ENCODE measurements around the gene FOXP4. TPM values are rescaled to one million over a fixed set of nuclear protein-coding genes. Genes with fewer than 3 reads are reported as not detected.
A peak's percentile ranks its signal among the peaks of the same experiment; 100 is the strongest.

The FOXP4 gene
- total RNA-seq, 1 experiment from 2014 or later, result 10.7 TPM

DNA sequence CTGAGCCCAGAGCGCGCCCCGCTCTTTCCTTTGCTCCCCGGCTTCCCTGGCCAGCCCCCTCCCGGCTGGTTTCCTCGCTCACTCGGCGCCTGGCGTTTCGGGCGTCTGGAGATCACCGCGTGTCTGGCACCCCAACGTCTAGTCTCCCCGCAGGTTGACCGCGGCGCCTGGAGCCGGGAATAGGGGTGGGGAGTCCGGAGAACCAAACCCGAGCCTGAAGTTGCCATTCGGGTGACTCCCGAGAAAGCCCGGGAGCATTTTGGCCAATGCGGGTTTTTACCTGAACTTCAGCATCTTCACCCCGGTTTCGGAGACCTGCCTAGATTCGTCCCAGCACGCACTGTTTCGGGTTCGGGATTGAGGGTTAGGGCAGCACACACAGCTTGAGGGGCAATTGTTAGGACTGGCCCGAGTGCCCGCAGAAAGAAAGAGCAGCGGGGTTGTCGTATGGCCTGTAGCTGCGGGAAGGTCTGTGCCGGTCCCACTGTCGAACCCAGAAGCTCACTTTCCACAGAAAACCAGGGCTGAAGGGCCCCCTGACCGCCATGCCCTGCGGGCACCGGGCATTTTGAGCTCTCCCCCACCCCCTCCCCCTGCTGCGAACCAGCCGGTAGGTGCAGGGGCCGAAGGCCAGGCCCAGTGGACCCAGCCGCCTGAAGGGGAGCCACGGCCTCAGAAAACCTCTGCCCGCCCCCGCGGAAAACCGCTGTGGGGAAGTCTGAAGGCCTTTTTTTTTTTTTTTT lies 2.1 kb downstream of the FOXP4 start:
- Histone ChIP-seq H3K27me3 (ENCODE audit: control insufficient read depth, insufficient read depth, low read length) (peaks cover 84% of the 10 kb centered on the region), H3K36me3 (replicated peaks; ENCODE audit: control insufficient read depth, insufficient read depth, low read length) (no peaks in the 10 kb centered on the region), H3K4me3 (ENCODE audit: insufficient read depth, low read depth, low read length) (peak overlapping the region; percentile 68)
- peak; percentile 60 for DNase-seq

DNA sequence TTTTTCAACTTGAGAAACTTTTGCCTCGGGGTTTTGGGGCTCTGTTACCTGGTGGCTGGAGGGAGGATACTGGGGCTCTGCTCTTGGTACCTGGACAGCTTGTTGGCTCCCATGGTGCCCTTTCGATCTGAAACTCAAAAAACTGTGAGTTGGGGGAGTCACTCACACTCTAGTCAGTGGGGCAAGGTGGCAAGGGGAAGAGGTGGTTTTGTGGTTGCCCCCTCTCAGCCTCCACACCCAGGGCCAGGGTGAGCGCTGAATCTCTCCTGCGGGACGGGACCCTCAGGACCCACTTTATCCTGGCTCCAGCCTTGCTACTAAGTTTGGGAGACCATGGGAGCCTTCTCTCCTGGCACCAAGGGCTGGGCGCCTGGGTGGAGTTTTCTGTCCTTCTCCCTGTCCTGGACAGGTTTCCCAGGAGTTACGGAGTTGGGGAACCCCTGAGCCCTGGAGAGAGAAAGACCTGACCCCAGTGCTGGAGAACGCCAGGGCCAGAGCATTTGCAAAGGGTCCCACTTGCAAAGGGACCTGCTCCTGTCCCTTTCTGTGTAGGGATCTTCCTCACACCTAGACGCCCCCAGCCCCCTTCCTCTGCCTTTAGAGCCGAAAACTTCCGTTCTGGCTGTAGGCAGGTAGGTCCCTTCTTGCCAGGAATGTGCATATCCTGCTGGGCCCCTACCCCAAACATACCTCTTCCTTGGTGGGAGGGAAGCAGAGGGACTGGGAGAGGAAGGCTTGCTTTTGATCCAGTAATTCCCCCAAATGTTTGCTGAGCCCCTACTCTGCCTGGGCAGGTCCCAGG lies 2.9 kb downstream of the FOXP4 start:
- H3K36me3 ChIP-seq (replicated peaks; ENCODE audit: control insufficient read depth, insufficient read depth, low read length), result no peaks in the 10 kb centered on the region
- peak; percentile 62 for DNase-seq
- peaks cover 83% of the 10 kb centered on the region for H3K27me3 ChIP-seq (ENCODE audit: control insufficient read depth, insufficient read depth, low read length)
- peak overlapping the region; percentile 68; the same call in 1 of the 2 replicates for H3K4me3 ChIP-seq (ENCODE audit: insufficient read depth, low read depth, low read length)

DNA sequence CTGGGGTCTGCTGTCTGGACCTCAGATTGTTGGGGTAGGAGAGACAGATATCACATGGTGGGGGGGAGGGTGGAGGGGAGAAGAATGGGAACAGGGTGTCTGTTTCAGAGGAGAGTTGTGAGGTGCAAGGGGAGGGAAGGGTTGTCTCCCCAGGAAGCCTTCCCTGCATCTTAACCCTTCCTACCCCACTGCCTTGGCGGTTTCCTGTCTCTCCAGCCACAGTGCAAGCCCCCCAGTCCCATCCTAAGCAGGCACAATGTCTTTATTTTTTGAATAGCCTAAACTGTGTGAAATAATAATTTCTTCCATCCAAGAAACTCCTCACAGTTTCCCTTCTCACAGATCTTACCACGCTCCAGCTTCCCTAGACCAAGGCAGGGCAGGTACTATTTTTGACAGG lies 3.5 kb downstream of the FOXP4 start:
- Histone ChIP-seq H3K27me3 (ENCODE audit: control insufficient read depth, insufficient read depth, low read length) (peaks cover 81% of the 10 kb centered on the region), H3K36me3 (replicated peaks; ENCODE audit: control insufficient read depth, insufficient read depth, low read length) (no peaks in the 10 kb centered on the region), H3K4me3 (ENCODE audit: insufficient read depth, low read depth, low read length) (no peak overlapping the region)
- no peak for DNase-seq

DNA sequence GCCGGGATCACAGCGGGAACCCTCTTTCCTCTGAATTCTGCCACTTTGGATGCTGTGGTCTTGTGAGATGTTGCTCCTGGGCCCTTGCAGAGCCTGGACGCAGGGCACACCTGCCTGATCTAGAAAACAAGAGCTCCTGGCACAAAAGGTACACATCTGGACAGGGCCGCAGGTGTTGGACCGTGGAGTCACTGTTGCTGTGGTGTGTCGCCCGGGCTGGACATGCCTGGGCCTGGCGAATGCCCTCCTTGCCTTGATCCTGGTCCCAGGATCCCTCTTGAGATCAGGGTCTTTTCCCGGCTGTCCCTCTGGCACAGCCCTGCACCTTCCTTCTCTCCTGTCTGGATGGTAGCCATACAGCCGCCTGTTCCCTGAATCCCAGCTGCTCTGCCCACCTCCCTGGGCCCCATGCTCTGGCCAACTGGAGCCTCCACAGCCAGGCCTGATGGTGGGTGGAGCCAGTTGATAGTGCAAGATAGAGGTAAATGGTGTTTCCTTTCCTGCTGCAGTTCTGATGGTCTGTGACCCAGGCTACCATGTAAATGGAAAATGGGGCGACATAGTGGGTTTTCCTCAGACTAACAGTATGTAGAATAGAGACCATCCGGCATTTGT lies 5.0 kb downstream of the FOXP4 start:
- no peak for DNase-seq
- H3K4me3 ChIP-seq (ENCODE audit: insufficient read depth, low read depth, low read length), result no peak overlapping the region
- peaks cover 81% of the 10 kb centered on the region for H3K27me3 ChIP-seq (ENCODE audit: control insufficient read depth, insufficient read depth, low read length)
- H3K36me3 ChIP-seq (replicated peaks; ENCODE audit: control insufficient read depth, insufficient read depth, low read length), result no peaks in the 10 kb centered on the region

DNA sequence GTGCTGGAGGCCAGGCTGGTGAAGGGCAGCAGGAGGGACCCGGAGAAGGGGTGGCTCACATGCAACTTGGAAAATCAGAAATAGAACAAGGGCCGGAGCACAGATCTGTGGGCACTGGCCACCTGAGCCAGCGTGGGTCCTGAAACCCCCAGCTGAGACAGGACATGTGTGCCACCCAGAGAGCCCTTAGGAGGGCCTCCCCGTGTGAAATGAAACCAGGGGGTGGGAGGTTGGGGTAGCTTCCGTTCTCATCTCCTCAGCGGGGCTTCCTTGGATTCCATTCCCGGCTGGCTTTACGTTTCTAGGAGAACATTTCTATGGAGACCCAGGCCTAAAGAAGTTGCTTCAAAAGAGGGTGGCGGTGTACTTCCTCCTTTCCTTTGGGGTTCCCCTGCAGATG lies 5.7 kb downstream of the FOXP4 start:
- Histone ChIP-seq H3K27me3 (ENCODE audit: control insufficient read depth, insufficient read depth, low read length) (peaks cover 85% of the 10 kb centered on the region), H3K4me3 (ENCODE audit: insufficient read depth, low read depth, low read length) (no peak overlapping the region), H3K36me3 (replicated peaks; ENCODE audit: control insufficient read depth, insufficient read depth, low read length) (no peaks in the 10 kb centered on the region)
- DNase-seq, result no peak

DNA sequence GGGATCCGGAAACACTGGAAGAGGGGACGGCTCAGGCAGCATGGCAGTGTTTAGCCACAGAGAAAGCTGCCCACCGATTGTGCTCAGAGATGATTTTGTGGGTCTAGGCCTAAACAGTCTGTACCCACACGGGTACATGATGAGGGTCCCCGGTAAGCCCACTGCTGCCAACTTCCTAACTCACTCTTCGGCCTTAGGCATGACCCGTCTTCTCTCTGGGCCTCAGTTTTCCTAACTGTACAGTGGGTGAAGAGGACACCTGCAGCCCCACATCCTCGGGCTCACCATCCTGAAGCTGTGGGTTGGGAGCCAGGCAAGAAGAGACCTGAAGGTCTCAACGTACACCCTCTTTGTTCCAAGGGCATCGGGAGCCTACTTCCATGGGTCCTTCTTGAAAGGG lies 6.5 kb downstream of the FOXP4 start:
- peaks cover 81% of the 10 kb centered on the region for H3K27me3 ChIP-seq (ENCODE audit: control insufficient read depth, insufficient read depth, low read length)
- no peak for DNase-seq
- H3K36me3 ChIP-seq (replicated peaks; ENCODE audit: control insufficient read depth, insufficient read depth, low read length), result no peaks in the 10 kb centered on the region
- no peak overlapping the region for H3K4me3 ChIP-seq (ENCODE audit: insufficient read depth, low read depth, low read length)

DNA sequence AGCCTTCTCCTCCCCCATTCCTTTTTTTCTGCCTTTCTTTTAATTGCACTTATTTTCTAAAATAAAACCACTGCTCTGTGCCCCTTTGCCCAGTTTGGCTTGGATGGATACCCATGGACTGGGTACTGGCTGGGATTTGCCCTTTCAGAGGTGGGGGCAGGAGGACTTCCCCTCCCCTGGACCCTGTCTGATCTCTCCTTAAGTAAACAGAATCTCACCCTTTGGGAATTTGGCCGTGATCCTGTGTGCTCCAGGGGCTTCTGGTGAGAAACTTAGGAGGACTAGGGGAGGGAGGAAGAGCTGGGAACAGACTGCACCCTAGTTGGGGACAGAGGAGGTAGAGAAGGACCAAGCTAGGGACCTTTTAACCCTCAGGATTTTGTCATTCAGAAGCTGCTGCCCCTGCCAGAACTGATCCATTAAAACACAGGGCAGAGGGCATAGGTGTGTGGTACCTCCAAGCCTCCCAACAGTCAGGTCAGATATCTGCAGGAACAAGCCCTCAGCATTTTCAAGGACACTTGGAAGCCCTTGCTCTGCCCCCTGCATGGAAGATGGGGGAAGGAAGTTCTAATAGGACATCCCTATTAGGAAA lies 7.3 kb downstream of the FOXP4 start:
- Histone ChIP-seq H3K4me3 (ENCODE audit: insufficient read depth, low read depth, low read length) (no peak overlapping the region), H3K36me3 (replicated peaks; ENCODE audit: control insufficient read depth, insufficient read depth, low read length) (no peaks in the 10 kb centered on the region), H3K27me3 (ENCODE audit: control insufficient read depth, insufficient read depth, low read length) (peaks cover 79% of the 10 kb centered on the region)
- no peak for DNase-seq

DNA sequence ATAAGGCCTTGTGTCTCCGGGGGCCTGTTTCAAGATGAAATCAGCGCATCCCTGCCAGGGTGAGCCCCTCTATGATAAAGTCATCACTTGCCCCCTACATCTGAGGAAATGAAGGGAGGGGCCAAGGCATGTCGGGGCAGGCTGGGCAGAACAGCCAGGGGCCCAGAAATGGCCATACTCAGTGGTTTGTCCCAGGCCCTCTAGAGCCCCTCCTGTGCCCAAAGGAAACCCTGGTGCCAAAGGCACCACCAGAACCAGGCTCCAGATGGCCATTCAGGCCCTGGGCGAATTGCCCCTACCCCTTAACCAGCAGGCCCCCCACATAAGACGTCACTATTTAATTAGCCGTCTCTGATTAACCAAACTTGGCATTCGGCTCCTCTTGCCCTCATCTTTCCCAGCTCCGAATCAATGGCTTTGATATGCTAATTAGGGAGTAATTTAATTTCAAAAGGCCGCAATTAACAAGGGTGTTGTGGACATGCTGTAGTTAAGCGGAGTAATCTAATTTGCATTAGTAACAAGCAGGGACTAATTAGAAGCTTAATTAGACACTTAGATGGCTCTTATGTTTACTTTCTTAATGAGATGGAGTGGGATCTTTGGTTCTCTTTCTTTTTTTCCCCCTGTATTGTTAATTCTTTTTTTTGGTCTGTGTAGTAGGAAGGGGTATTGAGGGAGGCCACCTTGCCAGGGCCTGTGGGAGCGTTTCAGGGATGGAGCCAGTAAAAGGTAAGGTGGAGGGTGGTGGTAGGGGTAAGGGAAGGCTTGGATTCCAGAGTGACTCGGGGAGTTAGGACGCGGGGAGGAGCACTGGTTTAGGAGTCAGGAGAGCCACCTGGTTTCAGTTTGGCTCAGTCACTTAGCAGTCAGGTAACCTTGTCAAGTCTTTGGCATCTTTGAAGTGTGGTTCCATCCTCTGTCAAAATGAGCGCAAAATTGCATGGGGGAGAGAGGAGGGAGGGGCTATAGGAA lies 9.4 kb downstream of the FOXP4 start:
- H3K36me3 ChIP-seq (replicated peaks; ENCODE audit: control insufficient read depth, insufficient read depth, low read length), result no peaks in the 10 kb centered on the region
- no peak for DNase-seq
- peaks cover 72% of the 10 kb centered on the region for H3K27me3 ChIP-seq (ENCODE audit: control insufficient read depth, insufficient read depth, low read length)
- H3K4me3 ChIP-seq (ENCODE audit: insufficient read depth, low read depth, low read length), result no peak overlapping the region

DNA sequence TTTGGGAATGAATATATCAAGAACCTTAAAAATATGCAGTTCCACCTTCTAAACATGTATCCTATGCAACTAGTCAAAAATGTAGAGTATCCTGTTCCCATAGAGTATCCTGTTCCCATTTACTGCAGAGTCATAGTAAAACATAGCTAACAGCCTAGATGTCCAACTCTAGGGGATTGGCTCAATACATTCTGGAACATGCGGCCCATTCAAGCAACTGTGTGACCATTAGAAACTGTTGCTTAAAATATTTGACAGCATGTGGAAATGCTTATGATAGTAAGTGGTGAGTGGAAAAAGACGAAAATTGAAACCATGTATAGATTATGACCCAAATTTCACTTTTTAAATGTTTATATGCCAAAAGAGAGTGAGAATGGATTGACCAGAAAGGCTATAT lies 11.2 kb downstream of the FOXP4 start:
- DNase-seq, result no peak
- Histone ChIP-seq H3K36me3 (replicated peaks; ENCODE audit: control insufficient read depth, insufficient read depth, low read length) (no peaks in the 10 kb centered on the region), H3K27me3 (ENCODE audit: control insufficient read depth, insufficient read depth, low read length) (peaks cover 55% of the 10 kb centered on the region), H3K4me3 (ENCODE audit: insufficient read depth, low read depth, low read length) (no peak overlapping the region)

DNA sequence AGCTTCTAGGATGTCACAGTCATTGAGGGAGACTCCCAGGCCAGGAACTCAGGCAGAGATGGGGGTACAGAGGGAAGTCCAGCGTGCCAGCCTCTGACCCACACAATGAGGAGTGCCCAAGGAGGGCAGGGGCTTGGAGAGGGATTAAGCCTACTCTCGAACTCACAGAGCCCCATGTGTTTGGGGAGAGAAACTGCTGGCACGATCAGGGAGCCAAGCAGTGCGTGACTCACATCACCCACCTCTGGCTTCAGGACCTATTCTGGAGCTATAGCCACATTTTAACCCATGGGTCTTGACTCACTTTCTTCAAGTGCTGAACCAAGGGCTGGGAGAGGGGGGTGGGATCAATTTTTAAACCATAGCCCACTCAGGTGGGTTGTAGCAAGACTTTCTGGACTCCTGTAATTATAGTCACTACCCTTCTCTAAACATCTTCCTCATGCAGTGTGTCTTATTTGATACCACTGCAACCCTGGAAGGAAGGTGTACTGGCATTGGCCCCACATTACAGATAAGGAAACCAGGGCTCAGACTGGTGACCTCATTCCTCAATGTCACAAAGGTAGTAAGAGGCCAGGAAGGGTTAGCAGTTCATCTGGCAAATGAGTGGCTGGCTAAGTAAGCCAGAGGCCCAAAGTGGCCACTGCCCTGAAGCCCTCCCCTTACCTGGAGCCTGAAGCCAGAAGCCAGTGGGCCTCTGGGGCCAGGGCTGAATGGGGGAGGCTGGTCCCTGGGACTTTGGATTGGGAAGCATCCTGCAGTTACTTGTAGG lies 12.0 kb downstream of the FOXP4 start:
- Histone ChIP-seq H3K27me3 (ENCODE audit: control insufficient read depth, insufficient read depth, low read length) (peaks cover 46% of the 10 kb centered on the region; the same call in 1 of the 2 replicates), H3K4me3 (ENCODE audit: insufficient read depth, low read depth, low read length) (no peak overlapping the region), H3K36me3 (replicated peaks; ENCODE audit: control insufficient read depth, insufficient read depth, low read length) (no peaks in the 10 kb centered on the region)
- no peak for DNase-seq

DNA sequence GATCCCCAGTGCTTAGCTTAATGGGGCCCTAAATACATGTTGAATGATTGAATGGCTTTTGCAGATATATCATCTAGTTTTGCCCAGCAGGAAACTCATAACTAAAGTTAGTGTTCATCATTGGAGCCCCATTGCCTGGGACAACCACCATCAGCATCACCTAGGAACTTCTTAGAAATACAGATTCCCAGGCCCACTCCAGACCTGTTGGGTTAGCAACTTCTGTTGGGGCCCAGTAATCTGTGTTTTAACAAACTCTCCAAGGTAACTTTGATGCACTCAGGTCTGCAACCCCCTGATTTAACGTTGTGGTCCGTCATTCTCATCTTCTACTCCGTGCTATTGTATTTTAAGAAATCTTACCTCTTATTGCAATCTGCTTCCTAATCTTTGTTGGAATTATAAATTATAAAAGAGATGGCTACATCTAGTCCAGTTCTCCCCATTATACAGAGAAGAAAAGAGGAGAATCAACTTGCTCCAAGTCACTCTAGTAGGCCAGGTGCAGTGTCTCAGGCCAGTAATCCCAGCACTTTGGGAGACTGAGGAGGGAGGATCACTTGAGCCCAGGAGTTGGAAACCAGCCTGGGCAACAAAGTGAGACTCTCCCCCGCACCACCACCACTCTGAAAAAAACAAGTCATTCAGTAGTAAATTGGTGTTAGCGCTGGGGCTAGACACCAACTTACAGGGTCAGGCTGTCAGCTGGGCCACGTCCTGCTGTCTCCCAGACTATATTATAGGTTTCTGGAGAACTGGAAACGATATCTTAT lies 13.7 kb downstream of the FOXP4 start:
- Histone ChIP-seq H3K27me3 (ENCODE audit: control insufficient read depth, insufficient read depth, low read length) (peaks cover 33% of the 10 kb centered on the region; the same call in 1 of the 2 replicates), H3K4me3 (ENCODE audit: insufficient read depth, low read depth, low read length) (peak overlapping the region; percentile 69), H3K36me3 (replicated peaks; ENCODE audit: control insufficient read depth, insufficient read depth, low read length) (no peaks in the 10 kb centered on the region)
- DNase-seq, result no peak

DNA sequence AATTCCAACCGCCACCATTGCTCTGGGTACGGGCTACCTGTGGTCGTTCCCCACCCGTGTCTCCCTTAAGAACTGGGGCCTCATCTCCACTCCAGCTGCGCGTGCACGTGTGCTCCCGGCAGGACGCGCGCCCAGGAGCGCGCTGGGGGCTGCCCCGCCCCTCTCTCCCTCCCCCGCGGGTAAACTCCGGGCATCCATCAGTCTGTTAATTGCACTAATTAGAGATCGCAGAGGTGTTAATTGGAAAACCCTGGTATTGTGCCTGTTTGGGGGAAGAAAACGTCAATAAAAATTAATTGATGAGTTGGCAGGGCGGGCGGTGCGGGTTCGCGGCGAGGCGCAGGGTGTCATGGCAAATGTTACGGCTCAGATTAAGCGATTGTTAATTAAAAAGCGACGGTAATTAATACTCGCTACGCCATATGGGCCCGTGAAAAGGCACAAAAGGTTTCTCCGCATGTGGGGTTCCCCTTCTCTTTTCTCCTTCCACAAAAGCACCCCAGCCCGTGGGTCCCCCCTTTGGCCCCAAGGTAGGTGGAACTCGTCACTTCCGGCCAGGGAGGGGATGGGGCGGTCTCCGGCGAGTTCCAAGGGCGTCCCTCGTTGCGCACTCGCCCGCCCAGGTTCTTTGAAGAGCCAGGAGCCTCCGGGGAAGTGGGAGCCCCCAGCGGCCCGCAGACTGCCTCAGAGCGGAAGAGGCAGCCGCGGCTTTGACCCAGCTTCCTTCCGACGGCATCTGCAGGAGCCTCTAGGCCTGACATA lies 14.4 kb downstream of the FOXP4 start:
- H3K36me3 ChIP-seq (replicated peaks; ENCODE audit: control insufficient read depth, insufficient read depth, low read length), result no peaks in the 10 kb centered on the region
- H3K27me3 ChIP-seq (ENCODE audit: control insufficient read depth, insufficient read depth, low read length), result peaks cover 28% of the 10 kb centered on the region; the same call in 1 of the 2 replicates
- peak overlapping the region; percentile 69 for H3K4me3 ChIP-seq (ENCODE audit: insufficient read depth, low read depth, low read length)
- DNase-seq, result peak; percentile 94

All from H7 (cell line).